ENCODE results near the gene MYO1B. TPM values are rescaled to one million over a fixed set of nuclear protein-coding genes. Genes with fewer than 3 reads are reported as not detected.

Gene MYO1B
- total RNA-seq, 1 donor from 2014 or later, result 157 TPM

DNA sequence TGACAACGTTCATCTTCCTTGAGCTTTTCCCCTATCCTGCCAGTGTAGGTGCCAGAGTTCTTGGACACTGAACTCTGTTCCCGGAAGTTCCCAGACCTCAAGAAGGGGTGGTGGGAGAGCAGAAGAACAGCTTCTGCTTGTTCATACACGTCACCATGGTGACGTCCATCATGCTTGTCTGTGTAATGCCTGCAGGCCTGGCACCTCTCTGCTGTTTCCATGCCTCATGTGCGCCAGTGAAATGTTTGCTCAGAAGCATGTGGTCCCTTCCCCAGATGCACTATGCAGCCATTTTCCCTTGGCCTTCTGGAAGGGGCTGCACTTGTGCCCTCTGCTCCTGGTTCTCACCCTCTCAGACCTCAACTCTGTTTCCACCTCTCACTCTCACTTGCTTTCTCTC is 221.9 kb downstream of the MYO1B start:
- Mint-ChIP-seq H3K27ac (no peak overlapping the region), H3K9me3 (ENCODE audit: low read depth) (no peaks in the 10 kb centered on the region), H3K4me3 (ENCODE audit: low read depth) (no peak overlapping the region), H3K27me3 (no peaks in the 10 kb centered on the region), H3K4me1 (ENCODE audit: low read depth) (peaks cover 24% of the 10 kb centered on the region), H3K36me3 (ENCODE audit: insufficient read depth) (no peaks in the 10 kb centered on the region)
- no peak for TF ChIP-seq CTCF (IDR thresholded peaks at IDR 0.05; ENCODE audit: unreplicated experiment)
- DNase-seq (ENCODE audit: low spot score, unreplicated experiment), result no peak

DNA sequence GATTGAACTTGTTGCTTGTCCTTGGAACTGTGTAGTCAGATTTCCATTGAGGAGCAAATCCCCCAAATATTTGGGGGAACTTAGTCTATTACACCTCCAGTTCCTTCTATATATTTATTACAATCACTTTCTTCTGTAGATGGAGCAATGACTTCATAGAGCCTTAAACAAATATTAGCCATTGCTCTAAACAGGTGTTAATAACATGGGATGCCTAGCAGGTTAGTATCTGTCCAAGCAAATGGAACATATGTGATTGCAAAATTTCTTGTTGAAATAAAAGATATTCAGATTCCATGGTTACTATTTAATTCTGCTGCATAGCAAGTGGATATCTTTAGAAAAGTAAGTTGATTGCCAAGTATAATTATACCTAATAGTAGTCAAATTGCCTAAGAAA is 225.1 kb downstream of the MYO1B start:
- H3K9me3 Mint-ChIP-seq (ENCODE audit: low read depth), result no peaks in the 10 kb centered on the region
- no peak overlapping the region for H3K27ac Mint-ChIP-seq
- H3K36me3 Mint-ChIP-seq (ENCODE audit: insufficient read depth), result no peaks in the 10 kb centered on the region
- peaks cover 5% of the 10 kb centered on the region for H3K4me1 Mint-ChIP-seq (ENCODE audit: low read depth)
- no peak overlapping the region for H3K4me3 Mint-ChIP-seq (ENCODE audit: low read depth)
- no peak for TF ChIP-seq CTCF (IDR thresholded peaks at IDR 0.05; ENCODE audit: unreplicated experiment)
- no peak for DNase-seq (ENCODE audit: low spot score, unreplicated experiment)
- H3K27me3 Mint-ChIP-seq, result no peaks in the 10 kb centered on the region

DNA sequence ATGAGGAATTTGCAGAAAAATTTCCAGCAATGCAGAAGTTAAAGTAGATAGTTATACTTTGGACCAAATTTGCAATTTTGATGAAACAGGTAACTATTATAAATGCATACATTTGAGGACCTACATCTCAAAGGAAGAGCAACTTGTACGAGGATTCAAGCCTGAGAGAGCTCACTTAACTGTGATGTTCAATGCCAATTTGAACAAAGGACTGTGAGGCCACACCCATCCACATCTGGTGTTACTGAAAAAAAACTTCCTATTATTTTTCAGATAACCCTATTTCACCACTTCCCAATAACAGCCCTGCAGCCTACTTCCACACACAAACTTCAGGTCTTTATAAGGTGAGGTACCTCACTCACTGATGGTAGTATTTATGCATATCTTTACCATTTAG is 229.3 kb downstream of the MYO1B start:
- no peak overlapping the region for H3K4me3 Mint-ChIP-seq (ENCODE audit: low read depth)
- no peaks in the 10 kb centered on the region for H3K9me3 Mint-ChIP-seq (ENCODE audit: low read depth)
- H3K4me1 Mint-ChIP-seq (ENCODE audit: low read depth), result peaks cover 9% of the 10 kb centered on the region
- no peak for TF ChIP-seq CTCF (IDR thresholded peaks at IDR 0.05; ENCODE audit: unreplicated experiment)
- H3K27me3 Mint-ChIP-seq, result no peaks in the 10 kb centered on the region
- no peak overlapping the region for H3K27ac Mint-ChIP-seq
- DNase-seq (ENCODE audit: low spot score, unreplicated experiment), result no peak
- H3K36me3 Mint-ChIP-seq (ENCODE audit: insufficient read depth), result no peaks in the 10 kb centered on the region

Other genes with a start within 250 kb of the MYO1B start
- 264 and 274 TPM in 2 replicates for gene STAT1, start 231.2 kb upstream of the MYO1B start, total RNA-seq
- 18.8 and 23.4 TPM in 2 replicates for gene STAT4, start 94.4 kb upstream of the MYO1B start, total RNA-seq

Data from progenitor cell of endocrine pancreas (in vitro differentiated cells).